Astrocyte (in vitro differentiated cells and primary cell): ENCODE results near the gene RALY. TPM values are rescaled to one million over a fixed set of nuclear protein-coding genes. Genes with fewer than 3 reads are reported as not detected.

Source experiments
- DNase-seq: peaks from one replicate; pipeline ENCODE4 v3.0.0-alpha.2; 2010; ENCODE audit warnings: low read depth
- FAIRE-seq: peaks from 2 replicates; lab custom pipeline; 2011; peaks lifted over from hg19 to GRCh38; lab: Jason Lieb, UNC
- H2AFZ ChIP-seq: 2 replicates; pipeline ENCODE4 v1.6.0; 2012; ENCODE audit warnings: low read depth, low read length, inconsistent platforms
- H3K27ac ChIP-seq: 2 replicates; pipeline ENCODE4 v1.5.1; 2011; ENCODE audit warnings: low read depth, low read length, inconsistent platforms
- H3K27me3 ChIP-seq: 2 replicates; pipeline ENCODE4 v1.6.0; 2011; ENCODE audit warnings: low read length, inconsistent platforms; ENCODE audit not compliant: insufficient read depth
- H3K36me3 ChIP-seq: 2 replicates; pipeline ENCODE4 v1.5.1; 2011; ENCODE audit warnings: low read length, inconsistent platforms; ENCODE audit not compliant: insufficient read depth
- H3K4me1 ChIP-seq: 2 replicates; pipeline ENCODE4 v1.5.1; 2011; ENCODE audit warnings: low read length, inconsistent platforms; ENCODE audit not compliant: insufficient read depth
- H3K4me2 ChIP-seq: 2 replicates; pipeline ENCODE4 v1.6.0; 2012; ENCODE audit warnings: low read length, inconsistent platforms
- H3K4me3 ChIP-seq: 2 replicates; pipeline ENCODE4 v1.5.1; 2011; ENCODE audit warnings: low read depth, mild to moderate bottlenecking, low read length, inconsistent platforms; ENCODE audit not compliant: insufficient read depth
- H3K79me2 ChIP-seq: 2 replicates; pipeline ENCODE4 v1.6.0; 2012; ENCODE audit warnings: mild to moderate bottlenecking, low read length, inconsistent platforms; ENCODE audit not compliant: insufficient read depth
- H3K9ac ChIP-seq: 2 replicates; pipeline ENCODE4 v1.6.0; 2012; ENCODE audit warnings: mild to moderate bottlenecking, low read length, inconsistent platforms
- H3K9me3 ChIP-seq: 2 replicates; pipeline ENCODE4 v1.5.1; 2012; ENCODE audit warnings: low read depth, mild to moderate bottlenecking, low read length, inconsistent platforms; ENCODE audit not compliant: insufficient read depth
- H4K20me1 ChIP-seq: 2 replicates; pipeline ENCODE4 v1.6.0; 2012; ENCODE audit warnings: low read length, inconsistent platforms; ENCODE audit not compliant: insufficient read depth
- H3K27ac Mint-ChIP-seq: one replicate; pipeline ENCODE4 v1.8.0; 2021; ENCODE audit warnings: mild to moderate bottlenecking, mixed read lengths; ENCODE audit not compliant: unreplicated experiment
- H3K27me3 Mint-ChIP-seq: one replicate; pipeline ENCODE4 v1.8.0; 2021; ENCODE audit warnings: low read depth, mixed read lengths; ENCODE audit not compliant: unreplicated experiment
- H3K36me3 Mint-ChIP-seq: one replicate; pipeline ENCODE4 v1.8.0; 2021; ENCODE audit warnings: low read depth, mixed read lengths; ENCODE audit not compliant: unreplicated experiment
- H3K4me1 Mint-ChIP-seq: one replicate; pipeline ENCODE4 v1.8.0; 2021; ENCODE audit warnings: low read depth, mixed read lengths; ENCODE audit not compliant: unreplicated experiment
- H3K4me3 Mint-ChIP-seq: one replicate; pipeline ENCODE4 v1.8.0; 2021; ENCODE audit warnings: mild to moderate bottlenecking, moderate library complexity, mixed read lengths; ENCODE audit not compliant: unreplicated experiment
- H3K9me3 Mint-ChIP-seq: one replicate; pipeline ENCODE4 v1.8.0; 2021; ENCODE audit warnings: mild to moderate bottlenecking, mixed read lengths; ENCODE audit not compliant: unreplicated experiment
- EZH2 ChIP-seq: IDR thresholded peaks from 2 replicates; pipeline ENCODE4 v1.6.1; 2012; ENCODE audit warnings: mild to moderate bottlenecking, low read length, inconsistent platforms; ENCODE audit not compliant: insufficient read depth
- total RNA-seq: library from RNA; stranded (reverse); gene quantifications from 2 replicates; pipeline ENCODE4 v1.2.1, GENCODE V29; 2021
- TF ChIP-seq, protein P1 (sequence below): IDR thresholded peaks from 2 replicates; pipeline ENCODE4 v1.5.1; 2011; ENCODE audit warnings: low read depth, mild to moderate bottlenecking, inconsistent platforms, low read length, moderate library complexity; ENCODE audit not compliant: insufficient read depth

The RALY gene
- total RNA-seq, 1 donor from 2014 or later: 105 TPM

DNA sequence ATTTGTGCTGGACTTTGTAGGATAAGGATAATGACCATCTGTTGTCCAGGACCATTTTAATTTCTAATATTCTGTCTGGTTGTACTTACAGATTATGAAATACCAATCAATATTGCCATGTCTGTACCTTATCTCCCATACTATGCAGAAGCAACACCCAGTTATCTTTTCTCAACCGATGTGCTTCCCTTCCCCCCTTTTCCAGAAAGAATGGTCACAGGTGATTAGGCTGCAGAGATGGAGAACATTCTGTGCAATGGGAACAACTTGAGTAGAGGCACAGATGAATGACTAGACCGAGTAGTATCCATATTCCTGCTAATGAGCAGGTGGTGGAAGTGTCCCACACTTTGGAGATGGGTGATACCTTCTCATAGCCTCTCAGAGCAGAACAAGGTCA, 10.5 kb downstream of the RALY start:
- no peak overlapping the region for H2AFZ ChIP-seq
- Mint-ChIP-seq H3K4me1 (peaks cover under 1% of the 10 kb centered on the region), H3K36me3 (peaks cover 3% of the 10 kb centered on the region), H3K9me3 (no peaks in the 10 kb centered on the region), H3K4me3 (no peak overlapping the region), H3K27ac (no peak overlapping the region), H3K27me3 (no peaks in the 10 kb centered on the region)
- TF ChIP-seq, protein P1, sequence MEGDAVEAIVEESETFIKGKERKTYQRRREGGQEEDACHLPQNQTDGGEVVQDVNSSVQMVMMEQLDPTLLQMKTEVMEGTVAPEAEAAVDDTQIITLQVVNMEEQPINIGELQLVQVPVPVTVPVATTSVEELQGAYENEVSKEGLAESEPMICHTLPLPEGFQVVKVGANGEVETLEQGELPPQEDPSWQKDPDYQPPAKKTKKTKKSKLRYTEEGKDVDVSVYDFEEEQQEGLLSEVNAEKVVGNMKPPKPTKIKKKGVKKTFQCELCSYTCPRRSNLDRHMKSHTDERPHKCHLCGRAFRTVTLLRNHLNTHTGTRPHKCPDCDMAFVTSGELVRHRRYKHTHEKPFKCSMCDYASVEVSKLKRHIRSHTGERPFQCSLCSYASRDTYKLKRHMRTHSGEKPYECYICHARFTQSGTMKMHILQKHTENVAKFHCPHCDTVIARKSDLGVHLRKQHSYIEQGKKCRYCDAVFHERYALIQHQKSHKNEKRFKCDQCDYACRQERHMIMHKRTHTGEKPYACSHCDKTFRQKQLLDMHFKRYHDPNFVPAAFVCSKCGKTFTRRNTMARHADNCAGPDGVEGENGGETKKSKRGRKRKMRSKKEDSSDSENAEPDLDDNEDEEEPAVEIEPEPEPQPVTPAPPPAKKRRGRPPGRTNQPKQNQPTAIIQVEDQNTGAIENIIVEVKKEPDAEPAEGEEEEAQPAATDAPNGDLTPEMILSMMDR: no peak
- no peak for TF ChIP-seq EZH2
- no peaks in the 10 kb centered on the region for H3K27me3 ChIP-seq
- no peaks in the 10 kb centered on the region for H3K9me3 ChIP-seq
- DNase-seq: no peak
- H3K4me1 ChIP-seq: no peaks in the 10 kb centered on the region
- no peak overlapping the region for H3K4me2 ChIP-seq
- peaks cover 92% of the 10 kb centered on the region for H3K79me2 ChIP-seq
- H3K4me3 ChIP-seq: no peak overlapping the region
- H4K20me1 ChIP-seq: peaks cover 93% of the 10 kb centered on the region
- H3K36me3 ChIP-seq: no peaks in the 10 kb centered on the region
- H3K27ac ChIP-seq: no peak overlapping the region
- no peak overlapping the region for H3K9ac ChIP-seq
- no peak for FAIRE-seq

DNA sequence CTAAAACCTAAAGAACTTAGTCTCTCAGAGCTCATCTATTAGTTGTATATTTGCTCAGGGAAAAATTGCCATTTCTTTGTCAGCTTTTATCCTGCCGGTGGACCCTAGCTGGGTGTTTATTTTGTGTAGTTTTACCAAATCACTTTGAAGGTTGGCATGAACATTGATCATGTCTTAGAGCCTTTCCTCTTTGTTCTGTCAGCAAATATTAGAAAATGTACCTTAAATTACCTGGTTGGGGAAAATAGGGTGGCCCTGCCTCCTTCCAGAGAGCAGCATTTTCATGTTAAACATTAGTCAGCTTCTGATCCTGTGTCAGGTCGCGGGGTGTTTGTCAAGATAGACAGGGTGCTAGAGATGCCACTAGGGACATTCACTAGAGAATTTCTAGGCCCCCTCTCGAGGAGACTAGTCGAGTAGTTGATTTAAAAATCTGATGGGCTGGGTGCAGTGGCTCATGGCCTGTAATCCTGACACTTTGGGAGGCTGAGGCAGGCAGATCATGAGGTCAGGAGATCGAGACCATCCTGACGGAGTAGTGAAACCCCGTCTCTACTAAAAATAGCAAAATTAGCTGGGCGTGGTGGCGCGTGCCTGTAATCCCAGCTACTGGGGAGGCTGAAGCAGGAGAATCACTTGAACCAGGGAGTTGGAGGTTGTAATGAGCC, 11.2 kb downstream of the RALY start:
- no peaks in the 10 kb centered on the region for H3K9me3 Mint-ChIP-seq
- no peak for DNase-seq
- H3K36me3 ChIP-seq: no peaks in the 10 kb centered on the region
- no peaks in the 10 kb centered on the region for H3K27me3 ChIP-seq
- no peaks in the 10 kb centered on the region for H3K4me1 ChIP-seq
- H3K4me3 ChIP-seq: no peak overlapping the region
- no peaks in the 10 kb centered on the region for H3K27me3 Mint-ChIP-seq
- H3K4me1 Mint-ChIP-seq: no peaks in the 10 kb centered on the region
- peaks cover 3% of the 10 kb centered on the region for H3K36me3 Mint-ChIP-seq
- H3K27ac ChIP-seq: no peak overlapping the region
- H3K27ac Mint-ChIP-seq: no peak overlapping the region
- no peak for FAIRE-seq
- no peak overlapping the region for H3K4me3 Mint-ChIP-seq
- peaks cover 93% of the 10 kb centered on the region for H4K20me1 ChIP-seq
- no peaks in the 10 kb centered on the region for H3K9me3 ChIP-seq
- H3K4me2 ChIP-seq: no peak overlapping the region
- H2AFZ ChIP-seq: no peak overlapping the region
- no peak overlapping the region for H3K9ac ChIP-seq
- peaks cover 92% of the 10 kb centered on the region for H3K79me2 ChIP-seq
- TF ChIP-seq, protein P1: no peak

DNA sequence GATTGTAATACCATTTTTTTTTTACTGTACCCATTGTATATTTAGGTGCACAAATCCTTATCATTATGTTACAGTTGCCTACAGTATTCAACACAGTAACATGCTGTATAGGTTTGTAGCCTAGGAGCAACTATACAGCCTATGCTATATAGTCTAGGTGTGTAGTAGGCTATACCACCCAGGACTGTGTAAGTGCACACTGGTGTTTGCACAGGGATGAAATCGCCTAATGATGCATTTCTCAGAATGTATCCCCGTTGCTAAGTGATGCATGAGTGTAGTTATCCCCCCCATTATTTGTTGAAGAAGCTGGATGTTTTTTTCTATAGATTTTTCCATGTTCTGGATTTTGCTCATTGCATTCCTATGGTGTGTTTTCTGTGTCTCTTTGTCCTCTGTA, 12.9 kb downstream of the RALY start:
- TF ChIP-seq, protein P1: no peak
- TF ChIP-seq EZH2: no peak
- peaks cover 93% of the 10 kb centered on the region for H4K20me1 ChIP-seq

More for the DNA sequence above, 12.9 kb downstream of the RALY start:
- Histone ChIP-seq H3K79me2 (peaks cover 92% of the 10 kb centered on the region), H3K27me3 (no peaks in the 10 kb centered on the region), H3K27ac (no peak overlapping the region), H3K4me2 (no peak overlapping the region), H3K9ac (no peak overlapping the region), H3K36me3 (no peaks in the 10 kb centered on the region), H3K4me3 (no peak overlapping the region), H3K9me3 (no peaks in the 10 kb centered on the region), H2AFZ (no peak overlapping the region), H3K4me1 (no peaks in the 10 kb centered on the region)
- Mint-ChIP-seq H3K27me3 (no peaks in the 10 kb centered on the region), H3K9me3 (no peaks in the 10 kb centered on the region), H3K4me3 (no peak overlapping the region), H3K4me1 (peaks cover 6% of the 10 kb centered on the region), H3K27ac (no peak overlapping the region), H3K36me3 (peaks cover 3% of the 10 kb centered on the region)
- FAIRE-seq (no peak), DNase-seq (no peak)
